ENCODE measurements around the gene AFMID. TPM values are rescaled to one million over a fixed set of nuclear protein-coding genes. Genes with fewer than 3 reads are reported as not detected.
A peak's percentile ranks its signal among the peaks of the same experiment; 100 is the strongest.

AFMID gene
- total RNA-seq, 1 donor from 2014 or later, result 107 TPM

- TF ChIP-seq CTCF (IDR thresholded peaks at IDR 0.05), result no peak
- Histone ChIP-seq H3K36me3 (no peaks in the 10 kb centered on the region), H3K27ac (no peak overlapping the region), H3K4me3 (no peak overlapping the region), H3K9me3 (no peaks in the 10 kb centered on the region), H3K27me3 (no peaks in the 10 kb centered on the region), H3K4me1 (peaks cover 0 to 5% of the 10 kb centered on the region in 2 donors)
- intact Hi-C loops (cut with DNase I), result loop anchor here (5.0 kb wide), 1 partner anchor 172 kb away; no protein-coding TSS in a partner anchor
- DNase-seq (ENCODE audit: low spot score in 2 of 2), result no peak
Observed at GRCh38 chr17:78249818-78250806, 63.0 kb downstream of the AFMID start.

- no peak overlapping the region for H3K4me3 ChIP-seq
- TF ChIP-seq CTCF (IDR thresholded peaks at IDR 0.05), result peak; percentile 98 to 100 (median 100)
- intact Hi-C loops (cut with DNase I), result loop anchor here (1.0 to 5.0 kb wide), 3 partner anchors 77 to 171 kb away; no protein-coding TSS in a partner anchor
- H3K27me3 ChIP-seq, result no peaks in the 10 kb centered on the region
- DNase-seq (ENCODE audit: low spot score in 2 of 2), result peak in 1 of 2 donors; percentile 87
- H3K36me3 ChIP-seq, result no peaks in the 10 kb centered on the region
- H3K4me1 ChIP-seq, result peaks cover 0 to 5% of the 10 kb centered on the region in 2 donors
- no peak overlapping the region for H3K27ac ChIP-seq
- H3K9me3 ChIP-seq, result no peaks in the 10 kb centered on the region
Observed at GRCh38 chr17:78250891-78251772, 64.0 kb downstream of the AFMID start.

- Histone ChIP-seq H3K27me3 (no peaks in the 10 kb centered on the region), H3K36me3 (no peaks in the 10 kb centered on the region), H3K4me1 (peaks cover 0 to 5% of the 10 kb centered on the region in 2 donors), H3K9me3 (no peaks in the 10 kb centered on the region), H3K4me3 (no peak overlapping the region), H3K27ac (no peak overlapping the region)
- no peak for DNase-seq (ENCODE audit: low spot score in 2 of 2)
- no peak for TF ChIP-seq CTCF (IDR thresholded peaks at IDR 0.05)
- intact Hi-C loops (cut with DNase I), result loop anchor here (1.0 to 5.0 kb wide), 3 partner anchors 77 to 171 kb away; no protein-coding TSS in a partner anchor
Observed at GRCh38 chr17:78251773-78252103, 64.6 kb downstream of the AFMID start.

- no peak overlapping the region for H3K27ac ChIP-seq
- intact Hi-C loops (cut with DNase I), result loop anchor here (5.0 kb wide), 1 partner anchor 170 kb away; no protein-coding TSS in a partner anchor
- H3K4me3 ChIP-seq, result no peak overlapping the region
- H3K9me3 ChIP-seq, result no peaks in the 10 kb centered on the region
- no peak for DNase-seq (ENCODE audit: low spot score in 2 of 2)
- no peaks in the 10 kb centered on the region for H3K36me3 ChIP-seq
- H3K27me3 ChIP-seq, result no peaks in the 10 kb centered on the region
- no peak for TF ChIP-seq CTCF (IDR thresholded peaks at IDR 0.05)
- H3K4me1 ChIP-seq, result peaks cover 0 to 5% of the 10 kb centered on the region in 2 donors
Observed at GRCh38 chr17:78252111-78252634, 65.0 kb downstream of the AFMID start.
